Heart right ventricle (tissue), 16 donors: ENCODE measurements around the gene ABCB6. TPM values are rescaled to one million over a fixed set of nuclear protein-coding genes. Genes with fewer than 3 reads are reported as not detected.

Experiments
- ATAC-seq, 8 donors: fragments of 200-7000 bp; cut with Tn5 transposase; one replicate each; pipeline ENCODE4 v1.9.1; 2020; ENCODE audit warnings: mild to moderate bottlenecking in 8 of 8, moderate library complexity in 8 of 8, moderate number of reproducible peaks in 1 of 8
- DNase-seq, 2 donors: peaks; one replicate each; pipeline ENCODE4 v3.0.0-alpha.2; 2020
- H3K27ac ChIP-seq, 10 donors: fragments of 200-600 bp; sonication (generic) in 2 of 10; one replicate each; pipeline versions ENCODE4 v1.5.0 to v1.8.0; 2020 to 2022; ENCODE audit warnings: mild to moderate bottlenecking in 3 of 10
- H3K27me3 ChIP-seq, 7 donors: fragments of 200-600 bp; one replicate each; pipeline ENCODE4 v1.8.0; 2021 to 2022; ENCODE audit warnings: mild to moderate bottlenecking in 2 of 7
- H3K36me3 ChIP-seq, 9 donors: fragments of 200-600 bp; sonication (generic) in 1 of 9; one replicate each; pipeline versions ENCODE4 v1.5.0 to v1.8.0; 2020 to 2022; ENCODE audit warnings: mild to moderate bottlenecking in 2 of 9
- H3K4me1 ChIP-seq, 9 donors: fragments of 200-600 bp; sonication (generic) in 1 of 9; one replicate each; pipeline versions ENCODE4 v1.5.0 to v1.8.0; 2020 to 2022; ENCODE audit warnings: mild to moderate bottlenecking in 4 of 9
- H3K4me3 ChIP-seq, 10 donors: fragments of 200-600 bp; sonication (generic) in 2 of 10; one replicate each; pipeline versions ENCODE4 v1.5.0 to v1.8.0; 2020 to 2022; ENCODE audit warnings: mild to moderate bottlenecking in 7 of 10, moderate library complexity in 2 of 10
- H3K9me3 ChIP-seq, 11 donors: fragments of 200-600 bp in 10 of 11; sonication (generic) in 2 of 11; one replicate each; pipeline versions ENCODE4 v1.5.0 to v1.8.0; 2013 to 2022; ENCODE audit warnings: mild to moderate bottlenecking in 2 of 11, control low read depth in 1 of 11, moderate library complexity in 1 of 11
- CTCF ChIP-seq, 9 donors: fragments of 200-600 bp; sonication (generic) in 2 of 9; IDR thresholded peaks; one replicate each; pipeline versions ENCODE4 v1.5.0 to v1.8.0; 2021 to 2022; ENCODE audit warnings: antibody characterized with exemption in 9 of 9, mild to moderate bottlenecking in 5 of 9, moderate library complexity in 1 of 9
- WGBS, 2 donors: extraction: QIAGEN DNeasy Blood & Tissue Kit; methylation state at CpG; one replicate each; pipeline ENCODE4 v1.1.7; 2013; ENCODE audit warnings: inconsistent platforms in 1 of 2; 5-methylcytosine and 5-hydroxymethylcytosine counted together
- intact Hi-C, 10 donors: fragments of 100-400 bp; cut with DNase I; formaldehyde crosslinking; loops; one replicate each; pipeline versions ENCODE4 v1.11.1 to v1.14.2; 2022
- polyA plus RNA-seq, 2 donors: library from polyadenylated mRNA; stranded (reverse); fragments of 200-250 nt; gene quantifications; one replicate each; pipeline ENCODE4 v1.2.3, GENCODE V29; 2013
- total RNA-seq, 10 donors: library from RNA; stranded (reverse); fragmentation: NEBNext Ultra II Directional in 3 of 10; extraction: Animal tissue kit (Norgen Biotek cat#: 25700) in 3 of 10; gene quantifications; one replicate each; pipeline versions ENCODE4 v1.2.1 to v1.2.4, GENCODE V29; 2021 to 2023
- donor health status: Arrhythmogenic right ventricular cardiomyopathy.
- donor health status: ischemic (EF 13 %, LVEDD 7.1; RV severe dilation, severe dysfunction).
- donor health status: healthy with polysubstance abuse.
- donor health status: DM: no; HTN: yes; CAD: no.
- donor health status: DM: no; HTN: no; CAD: no.
- donor health status: ischemic (EF 25% LVEDD 6.9; RV normal size, moderate dysfunction).
- donor health status: ischemic (EF 25% LVEDD 5.7; RV mildly dilated, moderate dysfunction).
- donor health status: healthy.
- donor health status: DM: yes; HTN: yes; CAD: no.
- donor health status: Ischemic cardiomyopathy.
- donor health status: ischemic (EF 35%, LVEDD 5.7; RV mildly dilated, moderate dysfunction).
- donor health status: nonischemic (EF 11% LVEDD 7.7; RV severe dilation, severe dysfunction).
- donor health status: DM: yes; HTN: yes; CAD: no.
- donor health status: PGD.
- donor health status: ischemic (EF 29% LVEDD 5.4; RV normal size, mild dysfunction).
- donor health status: nonischemic (EF 23%, LVEDD 6.1; RV moderate dilation, normal function).

Gene ABCB6
- total and polyA plus RNA-seq, 12 donors: 9.8 to 34.0 (median 18.5) TPM

GRCh38 chr2:219175486-219175885 lies 43.3 kb downstream of the ABCB6 start:
- H3K36me3 ChIP-seq: peaks cover 0 to 53% (median 39%) of the 10 kb centered on the region in 9 donors
- H3K4me3 ChIP-seq: peak overlapping the region in 9 of 10 donors; percentile 64 to 97 (median 93)
- H3K27ac ChIP-seq: peak overlapping the region in 7 of 10 donors; percentile 93 to 100 (median 100)
- intact Hi-C loops: loop anchor here in 6 of 10 donors (5.0 to 10.0 kb wide), 5 partner anchors 42 to 212 kb away; partner anchors contain the start of genes DNPEP (in 4 of the 6) and ABCB6 (in 2 of the 6)
- peaks cover 11 to 56% (median 47%) of the 10 kb centered on the region in 9 donors for H3K4me1 ChIP-seq
- no peak for DNase-seq
- no peaks in the 10 kb centered on the region for H3K27me3 ChIP-seq
- 83 to 86% methylated on average over 7 of the region's 7 CpGs for WGBS, 2 donors
- TF ChIP-seq CTCF (IDR thresholded peaks at IDR 0.05): no peak
- no peak for ATAC-seq
- no peaks in the 10 kb centered on the region for H3K9me3 ChIP-seq

GRCh38 chr2:219174801-219175200 lies 44.0 kb downstream of the ABCB6 start:
- H3K36me3 ChIP-seq: peaks cover 0 to 46% (median 33%) of the 10 kb centered on the region in 9 donors

DNA sequence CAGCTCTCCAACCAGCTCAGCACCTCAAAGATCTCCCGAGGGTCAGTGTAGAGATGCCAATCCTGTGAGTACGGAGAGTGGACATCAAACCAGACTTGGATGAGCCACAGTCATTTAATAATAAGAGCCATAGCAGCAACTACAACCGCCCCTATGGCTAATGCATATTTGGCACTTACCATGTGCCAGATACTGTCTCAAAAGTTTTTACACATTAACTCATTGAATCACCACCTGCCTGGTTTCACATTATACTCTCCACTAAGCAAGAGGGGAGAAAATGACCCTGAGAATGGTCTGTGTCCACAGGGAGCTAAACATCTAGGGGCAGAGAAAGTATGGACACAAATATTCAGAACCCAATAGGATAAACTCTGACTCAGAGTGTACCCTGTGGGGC lies 44.6 kb downstream of the ABCB6 start:
- Histone ChIP-seq H3K9me3 (no peaks in the 10 kb centered on the region), H3K27me3 (no peaks in the 10 kb centered on the region), H3K4me1 (peaks cover 8 to 46% (median 36%) of the 10 kb centered on the region in 9 donors), H3K36me3 (peaks cover 0 to 40% (median 28%) of the 10 kb centered on the region in 9 donors), H3K27ac (no peak overlapping the region), H3K4me3 (no peak overlapping the region)
- no peak for TF ChIP-seq CTCF (IDR thresholded peaks at IDR 0.05)
- intact Hi-C loops: loop anchor here in 4 of 10 donors (5.0 to 10.0 kb wide), 3 partner anchors 33 to 211 kb away; partner anchors contain the start of genes DNPEP (in 2 of the 4) and ZFAND2B (in 1 of the 4)
- DNase-seq (no peak), ATAC-seq (no peak)
- 92 to 93% methylated on average over 3 of the region's 3 CpGs for WGBS, 2 donors

More at GRCh38 chr2:219174801-219175200, 44.0 kb downstream of the ABCB6 start:
- intact Hi-C loops: loop anchor here in 6 of 10 donors (5.0 to 10.0 kb wide), 6 partner anchors 32 to 212 kb away; partner anchors contain the start of genes DNPEP (in 4 of the 6), ABCB6 (in 2 of the 6) and ZFAND2B (in 1 of the 6)
- no peak for DNase-seq
- Histone ChIP-seq H3K4me1 (peaks cover 11 to 52% (median 43%) of the 10 kb centered on the region in 9 donors), H3K9me3 (no peaks in the 10 kb centered on the region), H3K27me3 (no peaks in the 10 kb centered on the region), H3K4me3 (no peak overlapping the region), H3K27ac (no peak overlapping the region)
- no peak for ATAC-seq
- 83 to 87% methylated on average over 7 of the region's 7 CpGs for WGBS, 2 donors
- no peak for TF ChIP-seq CTCF (IDR thresholded peaks at IDR 0.05)

DNA sequence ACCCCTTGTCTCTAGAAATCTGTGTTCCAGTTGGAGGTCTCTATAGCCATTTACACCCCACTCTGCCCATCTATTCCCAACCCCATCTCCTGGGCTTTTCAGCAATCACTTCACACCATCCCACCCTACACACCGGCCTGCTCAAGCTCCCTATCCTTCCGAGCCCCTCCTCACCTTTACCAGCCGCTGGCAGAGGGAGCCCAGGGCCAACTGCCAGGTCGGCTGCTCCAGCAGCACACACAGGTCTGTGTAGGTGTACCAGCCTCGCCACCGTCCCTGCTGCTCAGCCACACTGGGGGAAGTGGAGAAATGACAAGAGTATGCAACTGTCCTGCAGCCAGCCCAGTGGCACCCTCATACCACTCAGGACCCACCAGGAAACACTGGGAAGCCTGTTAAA lies 45.6 kb downstream of the ABCB6 start:
- WGBS, 2 donors: 89% methylated on average over 6 of the region's 6 CpGs
- intact Hi-C loops: loop anchor here in 4 of 10 donors (5.0 to 10.0 kb wide), 3 partner anchors 34 to 212 kb away; partner anchors contain the start of genes DNPEP (in 2 of the 4) and ZFAND2B (in 1 of the 4)
- Histone ChIP-seq H3K27me3 (no peaks in the 10 kb centered on the region), H3K9me3 (no peaks in the 10 kb centered on the region), H3K4me3 (no peak overlapping the region), H3K4me1 (peaks cover 4 to 47% (median 27%) of the 10 kb centered on the region in 9 donors), H3K36me3 (peaks cover 0 to 40% (median 28%) of the 10 kb centered on the region in 9 donors), H3K27ac (no peak overlapping the region)
- no peak for DNase-seq
- TF ChIP-seq CTCF (IDR thresholded peaks at IDR 0.05): no peak
- ATAC-seq: no peak
